ENCODE data around the gene FOXN4. TPM values are rescaled to one million over a fixed set of nuclear protein-coding genes. Genes with fewer than 3 reads are reported as not detected.

FOXN4 gene
- total RNA-seq, 1 donor from 2014 or later = not detected

DNA sequence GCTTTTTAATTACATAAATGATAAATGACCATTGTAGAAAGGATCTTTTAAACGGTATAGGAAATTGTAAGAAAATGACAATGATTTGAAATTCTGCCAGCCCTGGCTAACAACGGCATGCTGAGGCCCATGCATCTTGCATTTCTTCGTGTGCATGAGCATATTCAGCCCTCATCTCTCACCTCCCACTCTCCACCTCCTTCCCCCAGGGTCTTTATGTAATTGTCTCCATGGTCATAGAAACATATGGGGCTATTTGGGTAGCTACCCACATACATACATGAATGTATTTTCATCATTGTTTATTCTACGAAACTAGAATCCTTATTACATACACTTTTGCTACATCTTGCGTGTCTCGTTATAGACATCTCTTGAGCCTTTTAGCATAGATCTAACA is 43.1 kb upstream of the FOXN4 start:
- H3K9me3 Mint-ChIP-seq (ENCODE audit: low read depth) = no peaks in the 10 kb centered on the region
- peaks cover 39% of the 10 kb centered on the region for H3K27me3 Mint-ChIP-seq (ENCODE audit: low read depth)
- no peak for DNase-seq (ENCODE audit: low spot score)
- no peaks in the 10 kb centered on the region for H3K4me1 Mint-ChIP-seq (ENCODE audit: low read depth)
- H3K4me3 Mint-ChIP-seq (ENCODE audit: unreplicated experiment) = no peak overlapping the region
- H3K27ac Mint-ChIP-seq (ENCODE audit: unreplicated experiment) = no peak overlapping the region
- H3K36me3 Mint-ChIP-seq (ENCODE audit: low read depth) = no peaks in the 10 kb centered on the region
- TF ChIP-seq, protein P1, sequence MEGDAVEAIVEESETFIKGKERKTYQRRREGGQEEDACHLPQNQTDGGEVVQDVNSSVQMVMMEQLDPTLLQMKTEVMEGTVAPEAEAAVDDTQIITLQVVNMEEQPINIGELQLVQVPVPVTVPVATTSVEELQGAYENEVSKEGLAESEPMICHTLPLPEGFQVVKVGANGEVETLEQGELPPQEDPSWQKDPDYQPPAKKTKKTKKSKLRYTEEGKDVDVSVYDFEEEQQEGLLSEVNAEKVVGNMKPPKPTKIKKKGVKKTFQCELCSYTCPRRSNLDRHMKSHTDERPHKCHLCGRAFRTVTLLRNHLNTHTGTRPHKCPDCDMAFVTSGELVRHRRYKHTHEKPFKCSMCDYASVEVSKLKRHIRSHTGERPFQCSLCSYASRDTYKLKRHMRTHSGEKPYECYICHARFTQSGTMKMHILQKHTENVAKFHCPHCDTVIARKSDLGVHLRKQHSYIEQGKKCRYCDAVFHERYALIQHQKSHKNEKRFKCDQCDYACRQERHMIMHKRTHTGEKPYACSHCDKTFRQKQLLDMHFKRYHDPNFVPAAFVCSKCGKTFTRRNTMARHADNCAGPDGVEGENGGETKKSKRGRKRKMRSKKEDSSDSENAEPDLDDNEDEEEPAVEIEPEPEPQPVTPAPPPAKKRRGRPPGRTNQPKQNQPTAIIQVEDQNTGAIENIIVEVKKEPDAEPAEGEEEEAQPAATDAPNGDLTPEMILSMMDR (IDR thresholded peaks at IDR 0.05) = no peak

DNA sequence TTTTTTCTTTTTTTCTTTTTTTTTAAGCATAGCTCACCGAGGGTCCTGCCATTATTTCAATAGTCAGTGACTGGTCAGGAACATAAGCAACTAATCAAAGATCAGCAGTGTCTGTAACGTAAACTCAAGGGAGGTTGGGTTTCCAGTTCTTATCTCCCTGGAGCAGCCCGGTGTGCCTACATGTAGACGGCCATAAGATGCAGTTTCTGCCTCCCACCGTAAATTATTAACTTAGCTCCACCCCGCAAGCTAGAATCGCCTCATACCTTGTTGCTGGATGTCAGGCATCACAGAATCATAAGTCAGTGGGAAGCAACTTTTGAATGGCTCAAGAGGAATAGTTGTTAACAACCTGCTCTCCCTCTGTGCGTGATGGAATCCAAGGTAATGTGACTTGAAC is 38.5 kb upstream of the FOXN4 start, which contains the start of gene MYO1H:
Gene MYO1H (plus strand): TSS at position 312 of the 400 bp plus-strand sequence. CDS start 61 bp downstream, at position 373.
- Mint-ChIP-seq H3K36me3 (ENCODE audit: low read depth) (no peaks in the 10 kb centered on the region), H3K27me3 (ENCODE audit: low read depth) (peaks cover 37% of the 10 kb centered on the region), H3K4me3 (ENCODE audit: unreplicated experiment) (no peak within 1 kb of the TSS), H3K27ac (ENCODE audit: unreplicated experiment) (no peak within 1 kb of the TSS), H3K4me1 (ENCODE audit: low read depth) (no peaks in the 10 kb centered on the region), H3K9me3 (ENCODE audit: low read depth) (peaks cover 9% of the 10 kb centered on the region)
- TF ChIP-seq, protein P1 (IDR thresholded peaks at IDR 0.05) = no peak
- DNase-seq (ENCODE audit: low spot score) = no peak

DNA sequence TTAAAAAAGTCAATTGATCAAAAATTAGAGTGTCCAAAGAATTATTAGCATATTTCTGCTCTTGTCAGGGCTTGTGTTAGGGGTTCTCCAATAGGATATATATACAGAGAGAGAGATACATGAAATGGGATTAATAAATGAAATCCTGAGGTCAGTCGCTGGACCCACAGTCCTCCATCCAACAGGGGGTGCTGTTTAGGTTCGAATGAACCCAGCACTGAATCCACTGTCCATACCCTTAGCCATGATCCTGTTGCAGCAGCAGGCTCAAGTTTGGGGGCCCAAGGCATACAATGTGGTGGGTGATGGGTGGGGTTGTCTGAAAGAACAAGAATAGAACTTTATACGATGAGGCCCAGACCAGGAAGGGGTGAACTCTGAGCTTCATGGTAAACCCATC is 37.8 kb upstream of the FOXN4 start:
- no peak overlapping the region for H3K4me3 Mint-ChIP-seq (ENCODE audit: unreplicated experiment)
- no peaks in the 10 kb centered on the region for H3K36me3 Mint-ChIP-seq (ENCODE audit: low read depth)
- H3K9me3 Mint-ChIP-seq (ENCODE audit: low read depth) = peaks cover 9% of the 10 kb centered on the region
- DNase-seq (ENCODE audit: low spot score) = no peak
- H3K27me3 Mint-ChIP-seq (ENCODE audit: low read depth) = peaks cover 32% of the 10 kb centered on the region
- no peak overlapping the region for H3K27ac Mint-ChIP-seq (ENCODE audit: unreplicated experiment)
- no peaks in the 10 kb centered on the region for H3K4me1 Mint-ChIP-seq (ENCODE audit: low read depth)
- TF ChIP-seq, protein P1 (IDR thresholded peaks at IDR 0.05) = peak; percentile 15

DNA sequence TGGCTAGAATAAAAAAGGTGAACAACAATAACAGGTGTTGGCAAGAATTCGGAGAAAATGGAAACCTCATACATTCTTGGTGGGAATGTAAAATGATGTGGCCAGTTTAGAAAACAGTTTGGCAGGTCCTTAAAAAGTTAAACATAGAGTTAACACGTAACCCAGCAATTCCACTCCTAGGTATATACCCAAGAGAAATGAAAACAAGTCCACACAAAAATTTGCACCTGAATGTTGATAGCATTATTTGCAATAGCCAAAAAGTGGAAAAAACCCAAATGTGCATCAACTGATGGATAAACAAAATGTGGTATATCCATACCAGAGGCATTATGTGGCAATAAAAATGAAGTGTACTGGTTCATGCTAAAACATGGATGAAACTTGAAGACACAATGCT is 36.3 kb upstream of the FOXN4 start:
- Mint-ChIP-seq H3K27me3 (ENCODE audit: low read depth) (peaks cover 30% of the 10 kb centered on the region), H3K4me3 (ENCODE audit: unreplicated experiment) (no peak overlapping the region), H3K9me3 (ENCODE audit: low read depth) (peaks cover 9% of the 10 kb centered on the region), H3K4me1 (ENCODE audit: low read depth) (no peaks in the 10 kb centered on the region), H3K27ac (ENCODE audit: unreplicated experiment) (no peak overlapping the region), H3K36me3 (ENCODE audit: low read depth) (no peaks in the 10 kb centered on the region)
- DNase-seq (ENCODE audit: low spot score) = no peak
- TF ChIP-seq, protein P1 (IDR thresholded peaks at IDR 0.05) = no peak

DNA sequence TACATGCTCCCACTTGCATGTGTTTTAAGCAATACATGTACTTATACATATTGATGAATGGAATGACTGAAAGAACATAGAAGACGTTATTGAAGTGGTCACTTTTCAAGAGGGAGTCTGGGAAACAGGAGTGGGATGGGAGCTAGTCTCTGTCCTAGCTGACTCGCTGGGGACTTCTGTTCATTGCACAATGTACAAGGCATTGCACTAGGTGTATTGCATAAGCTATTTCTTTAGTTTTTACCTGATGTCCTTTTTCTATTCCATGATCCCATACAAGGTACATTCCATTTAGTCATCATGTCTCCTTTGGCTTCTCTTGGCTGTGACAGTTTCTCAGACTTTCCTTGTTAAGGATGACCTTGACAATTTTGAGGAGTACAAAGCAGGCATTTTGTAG is 34.6 kb upstream of the FOXN4 start:
- no peak for DNase-seq (ENCODE audit: low spot score)
- H3K4me1 Mint-ChIP-seq (ENCODE audit: low read depth) = no peaks in the 10 kb centered on the region
- H3K36me3 Mint-ChIP-seq (ENCODE audit: low read depth) = no peaks in the 10 kb centered on the region
- H3K4me3 Mint-ChIP-seq (ENCODE audit: unreplicated experiment) = no peak overlapping the region
- TF ChIP-seq, protein P1 (IDR thresholded peaks at IDR 0.05) = no peak
- no peak overlapping the region for H3K27ac Mint-ChIP-seq (ENCODE audit: unreplicated experiment)
- peaks cover 34% of the 10 kb centered on the region for H3K27me3 Mint-ChIP-seq (ENCODE audit: low read depth)
- H3K9me3 Mint-ChIP-seq (ENCODE audit: low read depth) = peaks cover 9% of the 10 kb centered on the region
